DMS 273 (cell line): ENCODE results near the gene TNFAIP8L1.

Experiments used
- DNase-seq: peaks from one replicate; lab custom pipeline; 2025; ENCODE audit not compliant: unreplicated experiment; lab: John Stamatoyannopoulos, UW

The TNFAIP8L1 gene

GRCh38 chr19:4699826-4700692 lies 60.7 kb downstream of the TNFAIP8L1 start:
- DNase-seq: no peak

DNA sequence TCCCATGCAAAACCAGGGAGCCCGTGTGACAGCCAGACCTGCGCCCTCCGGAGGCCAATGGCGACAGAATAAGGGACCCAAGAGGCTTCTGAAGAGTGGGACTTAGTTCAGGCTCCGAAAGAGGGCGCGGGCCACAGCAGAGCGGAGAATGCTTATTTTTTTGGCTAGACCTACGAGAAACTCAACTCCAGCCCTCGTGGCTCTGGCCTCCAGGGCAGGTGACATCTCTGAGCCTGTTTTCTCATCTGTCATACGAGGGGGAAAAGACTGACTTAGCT lies 61.3 kb downstream of the TNFAIP8L1 start:
- no peak for DNase-seq

DNA sequence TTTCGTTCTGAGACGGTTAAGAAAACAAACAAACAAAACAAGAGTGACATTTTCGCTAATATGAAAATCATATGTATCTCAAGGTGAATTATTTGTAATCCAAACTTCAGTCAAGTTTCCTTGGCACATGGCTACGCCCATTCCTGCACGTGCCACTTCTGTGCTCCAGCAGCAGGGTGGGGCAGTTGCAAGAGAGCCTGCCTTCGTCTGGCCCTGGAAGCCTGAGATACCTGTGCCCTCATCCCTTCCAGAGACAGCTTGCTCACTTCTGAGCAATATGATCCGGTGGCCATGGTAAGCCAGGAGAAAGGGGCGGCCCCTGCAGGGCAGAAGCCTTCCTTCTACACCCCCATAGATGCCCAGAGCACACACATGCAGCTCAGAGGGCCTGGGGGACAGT lies 62.2 kb downstream of the TNFAIP8L1 start:
- DNase-seq: no peak

- no peak for DNase-seq
These were observed 63.4 kb downstream of the TNFAIP8L1 start for GRCh38 chr19:4702764-4703163.

- no peak for DNase-seq
These were observed 64.5 kb downstream of the TNFAIP8L1 start for GRCh38 chr19:4703671-4704316.

- DNase-seq: no peak
These were observed 65.0 kb downstream of the TNFAIP8L1 start for GRCh38 chr19:4704317-4704673.
